Measurements from ENCODE around the gene MBLAC1.
"Not testable (repeated sequence)": the region's sequence is repeated elsewhere in the genome, so short reads cannot be mapped to it uniquely, and the experiment has no call there.

DNA sequence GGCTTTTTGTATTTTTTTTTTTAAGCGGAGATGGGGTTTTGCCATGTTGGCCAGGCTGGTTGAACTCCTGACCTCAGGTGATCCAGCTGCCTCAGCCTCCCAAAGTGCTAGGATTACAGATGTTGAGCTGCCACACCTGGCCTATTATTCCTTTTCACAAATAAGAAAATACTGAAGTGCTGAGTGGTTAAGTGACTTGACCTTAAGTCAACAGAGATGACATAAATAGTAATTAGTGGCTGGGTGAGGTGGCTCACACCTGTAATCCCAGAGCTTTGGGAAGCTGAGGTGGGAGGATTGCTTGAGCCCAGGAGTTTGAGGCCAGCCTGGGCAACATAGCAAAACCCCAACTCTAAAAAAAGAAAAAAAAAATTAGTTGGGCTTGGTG is 3.4 kb downstream of the MBLAC1 start:
- TF ChIP-seq POLR2A (IDR thresholded peaks at IDR 0.05); CTCF (IDR thresholded peaks at IDR 0.05 in 4 of 5, conservative IDR thresholded peaks at IDR 0.05 in 1 of 5): not testable (repeated sequence)
